Measurements from ENCODE around the gene NGLY1.

- TF ChIP-seq CTCF (IDR thresholded peaks at IDR 0.05) (no peak), POLR2A (IDR thresholded peaks at IDR 0.05) (no peak)
These were observed 31.5 kb downstream of the NGLY1 start for GRCh38 chr3:25751725-25752124.
